ENCODE results near the gene DACT2.

- no peak for TF ChIP-seq CTCF (IDR thresholded peaks at IDR 0.05)
- no peak for TF ChIP-seq POLR2A (IDR thresholded peaks at IDR 0.05)
Measured at GRCh38 chr6:168342636-168343035, 23.1 kb upstream of the DACT2 start.

Data from right lobe of liver (tissue), 4 donors.